Activated CD8-positive, alpha-beta memory T cell treated with anti-CD3 and anti-CD28 coated beads, Interleukin-2, amount 50 U/mL, for 1 hour (primary cell): ENCODE data around the gene NOX1.

Source experiments
- DNase-seq: peaks from one replicate; pipeline ENCODE4 v3.0.0-alpha.2; 2020; ENCODE audit errors: extremely low read depth

The NOX1 gene

GRCh38 chrX:100874325-100874724 lies at the start of gene NOX1:
TSS of gene NOX1 (minus strand) at chrX:100874359. CDS start at chrX:100874139, 220 bp downstream.
- DNase-seq, result no peak

GRCh38 chrX:100915562-100915961 lies 41.4 kb upstream of the NOX1 start:
- no peak for DNase-seq

- no peak for DNase-seq
Observed at GRCh38 chrX:100913111-100913510, 39.0 kb upstream of the NOX1 start.

- no peak for DNase-seq
Observed at GRCh38 chrX:100911731-100912130, 37.6 kb upstream of the NOX1 start.

GRCh38 chrX:100905620-100906019 lies 31.5 kb upstream of the NOX1 start:
- DNase-seq, result no peak

GRCh38 chrX:100904433-100904832 lies 30.3 kb upstream of the NOX1 start:
- no peak for DNase-seq

- DNase-seq, result no peak
Observed at GRCh38 chrX:100895365-100896075, 21.4 kb upstream of the NOX1 start.

- DNase-seq, result no peak
Observed at GRCh38 chrX:100883654-100884053, 9.5 kb upstream of the NOX1 start.

- no peak for DNase-seq
Observed at GRCh38 chrX:100880368-100880767, 6.2 kb upstream of the NOX1 start.

- no peak for DNase-seq
Observed at GRCh38 chrX:100871594-100872560, 2.3 kb downstream of the NOX1 start.

GRCh38 chrX:100870527-100870926 lies 3.6 kb downstream of the NOX1 start:
- DNase-seq, result no peak

- no peak for DNase-seq
Observed at GRCh38 chrX:100868273-100868672, 5.9 kb downstream of the NOX1 start.

GRCh38 chrX:100864657-100865391 lies 9.3 kb downstream of the NOX1 start:
- no peak for DNase-seq

GRCh38 chrX:100863326-100863864 lies 10.8 kb downstream of the NOX1 start:
- no peak for DNase-seq

GRCh38 chrX:100852810-100853209 lies 21.3 kb downstream of the NOX1 start:
- no peak for DNase-seq

GRCh38 chrX:100850317-100850716 lies 23.8 kb downstream of the NOX1 start:
- DNase-seq, result no peak

GRCh38 chrX:100831219-100831946 lies 42.8 kb downstream of the NOX1 start:
- no peak for DNase-seq

GRCh38 chrX:100830547-100830946 lies 43.6 kb downstream of the NOX1 start:
- no peak for DNase-seq

GRCh38 chrX:100830143-100830542 lies 44.0 kb downstream of the NOX1 start:
- no peak for DNase-seq

GRCh38 chrX:100829730-100830129 lies 44.4 kb downstream of the NOX1 start:
- DNase-seq, result no peak
